Measurements from ENCODE around the gene FBF1.

DNA sequence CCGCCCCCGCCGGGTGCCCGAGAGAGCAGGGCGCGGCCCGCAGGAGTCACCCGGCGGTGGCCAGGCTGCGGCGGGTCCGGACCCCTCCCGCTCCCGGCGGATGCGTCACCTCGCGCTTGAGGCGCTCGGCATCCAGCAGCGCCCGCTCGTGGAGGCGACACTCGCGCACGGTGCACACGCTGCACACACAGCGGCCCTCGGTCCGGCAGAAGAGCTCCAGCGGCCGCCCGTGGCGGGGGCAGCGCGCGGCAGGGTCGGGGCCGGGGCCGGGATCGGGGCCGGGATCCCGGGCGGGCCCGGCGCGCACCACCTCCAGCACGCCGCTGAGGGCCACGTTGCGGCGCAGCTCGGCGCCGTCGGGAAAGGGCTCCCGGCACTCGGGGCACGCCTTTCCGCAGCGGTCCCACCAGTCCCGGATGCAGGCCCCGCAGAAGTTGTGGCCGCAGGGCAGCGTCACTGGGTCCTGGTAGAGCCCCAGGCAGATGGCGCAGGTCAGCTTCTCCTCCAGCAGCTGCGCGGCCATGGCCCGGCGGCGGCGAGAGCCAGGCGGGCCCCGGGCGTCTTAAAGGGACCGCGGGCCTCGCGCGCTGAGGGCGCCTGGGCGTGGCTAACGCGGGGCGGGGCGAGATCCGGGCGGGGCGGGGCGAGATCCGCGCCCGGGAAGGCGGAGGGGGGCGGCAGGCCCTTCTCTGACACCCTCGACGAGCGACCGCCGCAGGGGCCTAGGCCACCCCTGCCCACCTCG is 44.3 kb downstream of the FBF1 start, which contains the start of gene TRIM65:
- TF ChIP-seq, protein P1, sequence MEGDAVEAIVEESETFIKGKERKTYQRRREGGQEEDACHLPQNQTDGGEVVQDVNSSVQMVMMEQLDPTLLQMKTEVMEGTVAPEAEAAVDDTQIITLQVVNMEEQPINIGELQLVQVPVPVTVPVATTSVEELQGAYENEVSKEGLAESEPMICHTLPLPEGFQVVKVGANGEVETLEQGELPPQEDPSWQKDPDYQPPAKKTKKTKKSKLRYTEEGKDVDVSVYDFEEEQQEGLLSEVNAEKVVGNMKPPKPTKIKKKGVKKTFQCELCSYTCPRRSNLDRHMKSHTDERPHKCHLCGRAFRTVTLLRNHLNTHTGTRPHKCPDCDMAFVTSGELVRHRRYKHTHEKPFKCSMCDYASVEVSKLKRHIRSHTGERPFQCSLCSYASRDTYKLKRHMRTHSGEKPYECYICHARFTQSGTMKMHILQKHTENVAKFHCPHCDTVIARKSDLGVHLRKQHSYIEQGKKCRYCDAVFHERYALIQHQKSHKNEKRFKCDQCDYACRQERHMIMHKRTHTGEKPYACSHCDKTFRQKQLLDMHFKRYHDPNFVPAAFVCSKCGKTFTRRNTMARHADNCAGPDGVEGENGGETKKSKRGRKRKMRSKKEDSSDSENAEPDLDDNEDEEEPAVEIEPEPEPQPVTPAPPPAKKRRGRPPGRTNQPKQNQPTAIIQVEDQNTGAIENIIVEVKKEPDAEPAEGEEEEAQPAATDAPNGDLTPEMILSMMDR (IDR thresholded peaks at IDR 0.05; ENCODE audit: poor library complexity, severe bottlenecking): peak; percentile 49
- TF ChIP-seq POLR2AphosphoS5 (IDR thresholded peaks at IDR 0.05) (no peak), SMC3 (conservative IDR thresholded peaks at IDR 0.05; ENCODE audit: poor library complexity) (no peak)
